HG03432 (cell line): ENCODE measurements around the gene DEPDC4.
A peak's percentile ranks its signal among the peaks of the same experiment; 100 is the strongest.
"Not testable (repeated sequence)": the region's sequence is repeated elsewhere in the genome, so short reads cannot be mapped to it uniquely, and the experiment has no call there.

Experiments
- ATAC-seq: cut with Tn5 transposase; IDR thresholded peaks from one replicate; pipeline ENCODE4 v1.9.1; 2021; ENCODE audit warnings: mild to moderate bottlenecking, moderate library complexity; ENCODE audit not compliant: unreplicated experiment

DEPDC4 gene

DNA sequence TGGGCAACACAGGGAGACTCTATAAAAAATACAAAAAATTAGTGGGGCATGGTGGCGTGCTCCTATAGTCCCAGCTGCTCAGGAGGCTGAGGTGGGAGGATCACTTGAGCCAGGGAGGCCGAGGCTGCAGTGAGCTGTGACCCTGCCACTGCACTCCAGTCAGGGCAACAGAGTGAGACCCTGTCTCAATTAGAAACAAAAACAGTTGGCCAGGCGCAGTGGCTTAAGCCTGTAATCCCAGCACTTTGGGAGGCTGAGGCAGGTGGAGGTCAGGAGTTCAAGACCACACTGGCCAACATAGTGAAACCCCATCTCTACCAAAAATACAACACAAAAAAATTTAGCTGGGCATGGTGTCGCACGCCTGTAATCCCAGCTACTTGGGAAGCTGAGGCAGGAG lies 1.8 kb downstream of the DEPDC4 start:
- ATAC-seq = not testable (repeated sequence)

GRCh38 chr12:100263131-100263530 lies 3.7 kb downstream of the DEPDC4 start:
- ATAC-seq = no peak

DNA sequence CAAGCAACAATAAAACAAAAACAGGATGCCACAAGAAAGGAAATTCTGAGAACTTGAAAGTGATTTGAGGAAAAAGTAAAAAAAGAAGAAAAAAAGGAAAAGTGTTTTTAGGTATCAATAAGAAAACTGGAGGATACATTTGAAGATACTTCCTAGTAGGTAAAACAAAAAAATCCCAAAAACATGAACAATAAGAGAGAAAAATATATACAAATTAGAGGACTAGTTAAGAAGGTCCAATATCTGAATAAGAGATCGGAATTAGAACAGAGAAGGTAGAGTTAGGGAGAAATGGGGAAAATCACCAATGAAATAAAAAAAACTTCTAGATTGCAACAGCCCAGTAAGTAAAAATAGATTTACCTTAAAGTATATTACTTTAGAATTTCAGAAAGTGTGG lies 8.8 kb downstream of the DEPDC4 start:
- no peak for ATAC-seq

GRCh38 chr12:100254876-100255275 lies 12.0 kb downstream of the DEPDC4 start:
- no peak for ATAC-seq

GRCh38 chr12:100253437-100253836 lies 13.4 kb downstream of the DEPDC4 start:
- no peak for ATAC-seq

DNA sequence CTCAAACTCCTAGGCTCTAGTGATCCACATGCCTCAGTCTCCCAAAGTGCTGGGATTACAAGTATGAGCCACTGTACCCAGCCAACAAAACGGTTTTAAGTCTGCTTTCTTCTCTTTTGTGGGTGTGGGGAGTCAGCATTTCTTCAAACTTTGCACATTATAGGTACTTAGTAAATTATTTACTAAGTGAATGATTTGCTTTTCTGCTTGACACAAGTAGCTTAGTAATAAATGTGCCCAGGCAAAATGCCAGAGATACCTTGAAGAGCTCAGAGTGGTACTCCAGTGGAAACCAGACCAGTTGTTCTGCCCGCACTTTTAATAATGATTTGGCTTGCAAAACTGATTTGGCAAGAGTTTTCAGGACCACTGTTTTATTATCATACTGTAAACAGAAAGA lies 15.0 kb downstream of the DEPDC4 start:
- ATAC-seq = no peak

GRCh38 chr12:100249941-100250340 lies 16.9 kb downstream of the DEPDC4 start:
- no peak for ATAC-seq

DNA sequence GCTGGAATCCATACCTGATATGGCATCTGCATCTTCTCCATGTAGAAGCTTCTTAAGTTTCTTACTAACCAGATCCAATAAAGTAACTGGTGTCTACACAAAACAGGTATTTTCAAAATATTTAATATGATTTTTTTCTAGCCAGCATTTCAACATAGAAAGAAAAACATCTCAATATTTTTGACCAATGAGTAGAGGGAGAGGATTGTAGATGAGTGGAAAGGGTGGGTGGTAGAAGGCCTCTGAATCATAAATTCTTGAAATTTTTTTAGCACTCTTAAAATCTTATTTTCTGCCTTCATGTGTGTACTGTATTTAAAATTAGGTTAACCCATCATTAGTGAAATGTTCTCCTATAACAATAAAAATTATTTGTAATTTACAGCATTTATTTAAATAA lies 18.0 kb downstream of the DEPDC4 start:
- no peak for ATAC-seq

GRCh38 chr12:100247765-100248164 lies 19.1 kb downstream of the DEPDC4 start:
- ATAC-seq = no peak

- ATAC-seq = no peak
These were observed 23.7 kb downstream of the DEPDC4 start for GRCh38 chr12:100243137-100243536.

GRCh38 chr12:100239589-100239988 lies 27.3 kb downstream of the DEPDC4 start:
- ATAC-seq = no peak

GRCh38 chr12:100238801-100239200 lies 28.1 kb downstream of the DEPDC4 start:
- ATAC-seq = no peak

- peak; percentile 64 for ATAC-seq
These were observed 32.1 kb downstream of the DEPDC4 start for GRCh38 chr12:100234591-100235304.

DNA sequence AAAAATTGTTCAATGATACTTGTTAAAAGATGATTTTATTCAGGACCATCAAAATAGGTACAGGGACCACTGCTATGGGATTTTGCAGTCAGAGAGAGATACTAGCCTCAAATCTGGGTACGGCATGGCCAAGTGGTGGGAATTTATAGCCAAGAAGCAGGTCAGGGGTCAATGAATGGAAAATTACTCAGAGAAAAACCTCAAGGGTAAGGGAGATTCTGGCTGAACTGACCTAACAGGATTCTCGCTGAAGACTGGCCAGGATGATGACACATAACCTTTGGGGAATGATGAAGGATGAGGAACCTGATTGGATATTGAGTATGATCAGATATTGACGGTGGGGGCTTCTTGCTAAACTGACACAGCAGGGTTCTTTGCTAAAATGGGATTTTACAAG lies 32.7 kb downstream of the DEPDC4 start:
- ATAC-seq = no peak

DNA sequence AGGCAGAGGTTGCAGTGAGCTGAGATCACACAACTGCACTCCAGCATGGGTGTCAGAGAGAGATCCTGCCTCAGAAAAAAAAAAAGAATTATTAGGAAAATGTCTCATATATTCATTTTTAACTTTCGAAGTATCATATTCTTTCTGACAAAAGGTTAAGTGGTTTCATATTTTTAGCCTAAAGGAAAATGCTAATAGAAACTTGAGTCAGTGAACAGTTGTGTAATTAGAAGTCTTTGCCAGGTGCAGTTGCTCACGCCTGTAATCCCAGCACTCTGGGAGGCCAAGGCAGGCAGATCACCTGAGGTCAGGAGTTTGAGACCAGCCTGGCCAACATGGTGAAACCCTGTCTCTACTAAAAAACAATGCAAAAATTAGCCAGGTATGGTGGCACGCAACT lies 35.0 kb downstream of the DEPDC4 start:
- not testable (repeated sequence) for ATAC-seq

DNA sequence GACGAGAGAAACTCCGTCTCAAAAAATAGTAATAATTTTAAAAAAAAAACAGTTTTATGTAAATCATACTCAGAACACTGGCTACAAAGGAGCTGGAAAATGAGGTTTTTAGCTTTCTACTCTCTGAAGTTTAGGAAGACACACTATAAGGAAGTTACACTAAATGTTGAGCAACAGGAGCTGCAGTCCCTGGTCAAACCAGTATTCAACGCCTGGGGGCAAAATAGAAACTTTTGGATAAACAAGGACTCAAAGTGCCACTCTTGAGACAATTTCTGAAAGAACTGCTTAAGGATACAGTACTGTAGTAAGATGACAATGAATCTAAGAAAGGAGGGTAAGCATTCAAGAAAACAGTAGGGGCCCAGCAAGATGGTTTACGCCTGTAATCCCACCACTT lies 37.0 kb downstream of the DEPDC4 start:
- no peak for ATAC-seq

DNA sequence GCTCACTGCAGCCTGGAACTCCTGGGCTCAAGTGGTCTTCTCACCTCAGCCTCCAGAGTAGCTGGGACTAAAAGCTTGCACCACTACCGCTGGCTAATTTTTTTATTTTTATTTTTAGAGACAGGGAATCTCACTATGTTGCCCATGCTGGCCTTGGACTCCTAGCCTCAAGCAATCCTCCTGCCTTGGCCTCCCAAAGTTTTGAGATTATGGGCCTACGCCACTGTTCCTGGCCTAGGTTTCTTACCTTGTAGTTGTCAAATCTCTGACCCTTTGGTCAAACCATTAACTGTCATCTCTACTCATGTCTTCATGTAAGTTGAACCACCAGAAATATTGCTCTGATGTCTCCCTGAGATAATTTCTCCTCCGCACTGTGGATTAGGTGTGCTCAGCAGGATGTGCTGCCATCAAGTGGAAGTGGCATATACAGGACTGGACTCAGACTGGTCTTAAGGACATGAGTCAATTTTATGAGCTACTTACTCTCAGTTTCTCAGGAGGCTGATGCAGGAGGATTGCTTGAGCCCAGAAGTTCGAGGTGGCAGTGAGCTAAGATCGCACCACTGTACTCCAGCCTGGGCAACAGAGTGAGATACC lies 37.7 kb downstream of the DEPDC4 start:
- ATAC-seq = no peak

- no peak for ATAC-seq
These were observed 41.4 kb downstream of the DEPDC4 start for GRCh38 chr12:100225491-100225890.

- ATAC-seq = not testable (repeated sequence)
These were observed 44.7 kb downstream of the DEPDC4 start for GRCh38 chr12:100222173-100222572.

GRCh38 chr12:100221523-100221922 lies 45.4 kb downstream of the DEPDC4 start:
- no peak for ATAC-seq

GRCh38 chr12:100219328-100220109 lies 47.4 kb downstream of the DEPDC4 start:
- ATAC-seq = no peak

DNA sequence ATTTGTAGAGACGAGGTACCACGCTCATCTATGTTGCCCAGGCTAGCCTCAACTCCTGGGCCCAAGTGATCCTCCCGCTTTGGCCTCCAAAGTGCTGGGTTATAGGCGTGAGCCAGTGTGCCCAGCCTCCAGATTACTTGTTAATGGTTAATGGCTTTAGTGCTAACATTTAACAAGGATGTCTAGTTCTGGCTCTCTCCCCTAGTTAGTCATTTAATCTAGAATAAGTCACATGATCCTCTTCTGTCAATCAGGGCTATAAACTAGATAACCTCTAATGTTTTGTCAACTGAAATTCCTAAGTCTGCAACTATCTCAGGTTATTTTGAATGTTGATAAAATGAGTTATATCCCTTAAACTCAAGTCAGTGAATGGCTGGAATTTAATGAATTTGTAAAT lies 50.5 kb downstream of the DEPDC4 start:
- ATAC-seq = no peak
